Neural crest cell (in vitro differentiated cells): ENCODE measurements around the gene MOB1B. TPM values are rescaled to one million over a fixed set of nuclear protein-coding genes. Genes with fewer than 3 reads are reported as not detected.

Experiments used
- DNase-seq: peaks from one replicate; pipeline ENCODE4 v3.0.0; 2021; ENCODE audit warnings: low read depth, mixed read lengths, low spot score
- H3K27ac Mint-ChIP-seq: one replicate; pipeline ENCODE4 v1.8.0; 2021; ENCODE audit warnings: mild to moderate bottlenecking, mixed read lengths; ENCODE audit not compliant: unreplicated experiment
- H3K27me3 Mint-ChIP-seq: 2 replicates; pipeline ENCODE4 v1.8.0; 2021; ENCODE audit warnings: low read depth, mild to moderate bottlenecking, mixed read lengths
- H3K36me3 Mint-ChIP-seq: 2 replicates; pipeline ENCODE4 v1.8.0; 2021; ENCODE audit warnings: low read depth, mild to moderate bottlenecking, mixed read lengths
- H3K4me1 Mint-ChIP-seq: 2 replicates; pipeline ENCODE4 v1.8.0; 2021; ENCODE audit warnings: mixed read lengths
- H3K4me3 Mint-ChIP-seq: one replicate; pipeline ENCODE4 v1.8.0; 2021; ENCODE audit warnings: mild to moderate bottlenecking, mixed read lengths
- H3K9me3 Mint-ChIP-seq: 2 replicates; pipeline ENCODE4 v1.8.0; 2021; ENCODE audit warnings: mixed read lengths
- CTCF ChIP-seq: fragments of 200-600 bp; sonication (generic); conservative IDR thresholded peaks from 2 replicates; pipeline ENCODE4 v1.5.0; 2021; ENCODE audit warnings: antibody characterized with exemption, mild to moderate bottlenecking
- total RNA-seq: library from RNA; stranded (reverse); gene quantifications from 2 replicates; pipeline ENCODE4 v1.2.1, GENCODE V29; 2021

MOB1B gene
- total RNA-seq, 1 donor from 2014 or later: 37.2 TPM

DNA sequence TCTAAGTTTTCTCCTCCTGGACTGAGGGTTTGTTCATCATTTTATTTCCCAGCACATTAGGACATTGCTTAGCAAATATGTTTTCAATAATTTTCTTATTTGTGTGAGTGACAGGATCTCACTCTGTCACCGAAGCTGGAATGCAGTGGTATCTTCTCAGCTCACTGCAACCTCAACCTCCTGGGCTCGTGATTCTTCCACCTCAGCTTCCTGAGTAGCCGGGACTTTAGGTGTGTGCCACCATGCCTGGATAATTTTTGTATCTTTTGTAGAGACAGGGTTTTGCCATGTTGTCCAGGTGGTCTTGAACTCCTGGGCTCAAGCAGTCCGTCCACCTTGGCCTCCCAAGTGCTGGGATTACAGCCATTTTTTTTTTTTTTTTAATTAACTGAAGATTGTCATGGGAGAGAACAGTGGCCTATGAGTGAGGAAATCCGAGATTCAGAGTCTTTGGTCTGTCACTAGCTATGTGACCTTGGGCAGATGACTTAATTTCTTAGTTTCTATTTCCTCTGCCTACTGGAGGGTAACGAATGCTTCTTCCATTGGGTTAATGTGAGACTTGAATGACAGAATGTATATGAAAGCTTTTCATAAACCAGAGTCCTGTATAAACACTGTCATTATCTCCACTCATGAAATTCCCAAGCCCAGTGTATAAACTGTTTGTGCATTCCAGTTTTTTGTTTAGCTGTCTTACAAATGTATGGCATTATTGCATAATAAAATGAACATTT is 23.9 kb downstream of the MOB1B start:
- H3K4me1 Mint-ChIP-seq: peaks cover 53% of the 10 kb centered on the region
- TF ChIP-seq CTCF: no peak
- no peak overlapping the region for H3K4me3 Mint-ChIP-seq
- no peaks in the 10 kb centered on the region for H3K9me3 Mint-ChIP-seq
- DNase-seq: no peak
- H3K27ac Mint-ChIP-seq: no peak overlapping the region
- no peaks in the 10 kb centered on the region for H3K27me3 Mint-ChIP-seq
- H3K36me3 Mint-ChIP-seq: peaks cover 22% of the 10 kb centered on the region

- Mint-ChIP-seq H3K27ac (peak overlapping the region; percentile 39), H3K4me3 (no peak overlapping the region), H3K4me1 (peaks cover 46% of the 10 kb centered on the region), H3K36me3 (peaks cover 15% of the 10 kb centered on the region), H3K9me3 (no peaks in the 10 kb centered on the region), H3K27me3 (no peaks in the 10 kb centered on the region)
- no peak for DNase-seq
- no peak for TF ChIP-seq CTCF
Observed at GRCh38 chr4:70927502-70928137, 25.5 kb downstream of the MOB1B start.

DNA sequence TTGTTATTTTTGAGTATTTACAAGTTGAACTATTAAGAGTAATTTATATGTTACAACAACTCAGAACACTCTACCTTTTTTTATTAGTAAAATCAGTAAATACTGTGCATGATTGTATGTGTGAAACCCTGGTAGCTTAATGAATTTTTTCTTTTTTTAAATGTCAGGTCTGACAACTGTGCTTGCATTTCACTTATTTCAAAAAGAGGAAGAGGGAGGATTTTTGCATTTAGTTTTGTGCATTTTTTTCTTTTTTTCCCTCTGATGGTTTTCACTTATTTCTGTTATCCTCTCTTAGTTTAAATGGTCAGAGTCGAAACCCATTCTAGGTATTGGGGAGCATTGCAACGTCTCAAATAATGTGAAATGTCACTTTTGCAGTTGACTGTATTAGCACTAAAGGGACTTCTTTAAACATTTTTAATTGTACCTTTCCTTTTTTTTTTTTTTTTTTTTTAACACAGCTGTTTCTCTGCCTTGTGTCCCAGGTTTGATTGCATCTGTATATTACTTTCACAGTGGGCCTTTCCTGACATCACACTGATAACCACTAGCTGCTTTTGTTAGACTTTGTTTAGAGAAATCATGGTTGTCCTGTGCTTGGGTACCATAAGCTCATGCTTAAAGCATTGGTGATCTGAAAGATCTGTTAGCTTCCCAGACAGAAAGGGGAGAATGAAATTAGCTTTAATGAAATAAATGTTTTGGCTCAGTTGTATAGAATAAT is 28.5 kb downstream of the MOB1B start:
- H3K27me3 Mint-ChIP-seq: no peaks in the 10 kb centered on the region
- H3K27ac Mint-ChIP-seq: peak overlapping the region; percentile 62
- H3K4me3 Mint-ChIP-seq: no peak overlapping the region
- H3K9me3 Mint-ChIP-seq: peaks cover 3% of the 10 kb centered on the region
- DNase-seq: no peak
- H3K4me1 Mint-ChIP-seq: peaks cover 31% of the 10 kb centered on the region
- TF ChIP-seq CTCF: no peak
- peaks cover 14% of the 10 kb centered on the region for H3K36me3 Mint-ChIP-seq

GRCh38 chr4:70931347-70931746 is 29.2 kb downstream of the MOB1B start:
- DNase-seq: no peak
- no peak overlapping the region for H3K4me3 Mint-ChIP-seq
- H3K36me3 Mint-ChIP-seq: peaks cover 12% of the 10 kb centered on the region
- peak overlapping the region; percentile 62 for H3K27ac Mint-ChIP-seq
- no peak for TF ChIP-seq CTCF
- H3K9me3 Mint-ChIP-seq: peaks cover 3% of the 10 kb centered on the region
- H3K4me1 Mint-ChIP-seq: peaks cover 29% of the 10 kb centered on the region
- H3K27me3 Mint-ChIP-seq: no peaks in the 10 kb centered on the region

- no peak for DNase-seq
- H3K27me3 Mint-ChIP-seq: no peaks in the 10 kb centered on the region
- no peak overlapping the region for H3K27ac Mint-ChIP-seq
- H3K4me1 Mint-ChIP-seq: peaks cover 24% of the 10 kb centered on the region
- peaks cover 12% of the 10 kb centered on the region for H3K36me3 Mint-ChIP-seq
- TF ChIP-seq CTCF: no peak
- peak overlapping the region; percentile 18 for H3K4me3 Mint-ChIP-seq
- peaks cover 3% of the 10 kb centered on the region for H3K9me3 Mint-ChIP-seq
Observed at GRCh38 chr4:70932984-70933383, 30.8 kb downstream of the MOB1B start.
